Stimulated activated CD8-positive, alpha-beta memory T cell treated with anti-CD3 and anti-CD28 coated beads, Interleukin-12 subunit alpha, Interleukin-12 subunit beta, amount 100 ng/mL, for 4 hours (primary cell): Measurements from ENCODE around the gene GUK1.
"Not testable (repeated sequence)": the region's sequence is repeated elsewhere in the genome, so short reads cannot be mapped to it uniquely, and the experiment has no call there.

Source experiments
- DNase-seq: peaks from one replicate; pipeline ENCODE4 v3.0.0-alpha.2; 2020; ENCODE audit warnings: low read depth

The GUK1 gene

GRCh38 chr1:228163007-228163753 is 23.1 kb downstream of the GUK1 start:
- no peak for DNase-seq

GRCh38 chr1:228163776-228164519 is 23.9 kb downstream of the GUK1 start:
- DNase-seq: no peak

GRCh38 chr1:228164561-228165371 is 24.7 kb downstream of the GUK1 start:
- DNase-seq: no peak

GRCh38 chr1:228165372-228166169 is 25.5 kb downstream of the GUK1 start, which contains the start of gene IBA57:
IBA57 (plus strand) TSS chr1:228165804; CDS start chr1:228165817, 13 bp downstream.
- peak; percentile 99 for DNase-seq

- no peak for DNase-seq
These were observed 26.3 kb downstream of the GUK1 start for GRCh38 chr1:228166170-228166936.

GRCh38 chr1:228168563-228169270 is 28.6 kb downstream of the GUK1 start:
- no peak for DNase-seq

- no peak for DNase-seq
These were observed 29.3 kb downstream of the GUK1 start for GRCh38 chr1:228169345-228169744.

GRCh38 chr1:228170666-228171065 is 30.6 kb downstream of the GUK1 start:
- no peak for DNase-seq

- DNase-seq: no peak
These were observed 31.3 kb downstream of the GUK1 start for GRCh38 chr1:228171221-228171891.

GRCh38 chr1:228172591-228173527 is 32.8 kb downstream of the GUK1 start:
- DNase-seq: no peak

- not testable (repeated sequence) for DNase-seq
These were observed 33.7 kb downstream of the GUK1 start for GRCh38 chr1:228173528-228174481.

GRCh38 chr1:228174482-228175315 is 34.6 kb downstream of the GUK1 start:
- no peak for DNase-seq

GRCh38 chr1:228175316-228176023 is 35.4 kb downstream of the GUK1 start:
- DNase-seq: no peak

GRCh38 chr1:228176024-228176395 is 35.9 kb downstream of the GUK1 start:
- DNase-seq: no peak

- no peak for DNase-seq
These were observed 36.5 kb downstream of the GUK1 start for GRCh38 chr1:228176461-228177182.
